Bronchial epithelial cell (primary cell): Measurements from ENCODE around the gene KATNAL1. TPM values are rescaled to one million over a fixed set of nuclear protein-coding genes. Genes with fewer than 3 reads are reported as not detected.
A peak's percentile ranks its signal among the peaks of the same experiment; 100 is the strongest.

Source experiments
- DNase-seq: peaks from one replicate; pipeline ENCODE4 v3.0.0-alpha.2; 2010; ENCODE audit warnings: low read depth
- FAIRE-seq: peaks from 2 replicates; lab custom pipeline; 2011; peaks lifted over from hg19 to GRCh38; lab: Jason Lieb, UNC
- H3K27me3 ChIP-seq: 2 replicates; pipeline ENCODE4 v1.5.1; 2011; ENCODE audit warnings: low read length; ENCODE audit not compliant: control insufficient read depth, insufficient read depth
- H3K36me3 ChIP-seq: 2 replicates; pipeline ENCODE4 v1.5.1; 2011; ENCODE audit warnings: low read length; ENCODE audit not compliant: control insufficient read depth, insufficient read depth
- H3K4me3 ChIP-seq: 2 replicates; pipeline ENCODE4 v1.5.1; 2011; ENCODE audit warnings: mild to moderate bottlenecking, low read depth, low read length, control low read depth
- total RNA-seq: library from RNA; depleted of rRNA; stranded (reverse); fragments of >200 nt; gene quantifications from 2 replicates; pipeline ENCODE4 v1.2.1, GENCODE V29; 2014
- TF ChIP-seq, protein P1 (sequence below): IDR thresholded peaks from 2 replicates; pipeline ENCODE4 v1.5.1; 2011; ENCODE audit warnings: mild to moderate bottlenecking, moderate library complexity, low read length, control low read depth, inconsistent platforms; ENCODE audit not compliant: insufficient read depth, severe bottlenecking

The KATNAL1 gene
- total RNA-seq, 1 donor from 2014 or later = 5.5 TPM

DNA sequence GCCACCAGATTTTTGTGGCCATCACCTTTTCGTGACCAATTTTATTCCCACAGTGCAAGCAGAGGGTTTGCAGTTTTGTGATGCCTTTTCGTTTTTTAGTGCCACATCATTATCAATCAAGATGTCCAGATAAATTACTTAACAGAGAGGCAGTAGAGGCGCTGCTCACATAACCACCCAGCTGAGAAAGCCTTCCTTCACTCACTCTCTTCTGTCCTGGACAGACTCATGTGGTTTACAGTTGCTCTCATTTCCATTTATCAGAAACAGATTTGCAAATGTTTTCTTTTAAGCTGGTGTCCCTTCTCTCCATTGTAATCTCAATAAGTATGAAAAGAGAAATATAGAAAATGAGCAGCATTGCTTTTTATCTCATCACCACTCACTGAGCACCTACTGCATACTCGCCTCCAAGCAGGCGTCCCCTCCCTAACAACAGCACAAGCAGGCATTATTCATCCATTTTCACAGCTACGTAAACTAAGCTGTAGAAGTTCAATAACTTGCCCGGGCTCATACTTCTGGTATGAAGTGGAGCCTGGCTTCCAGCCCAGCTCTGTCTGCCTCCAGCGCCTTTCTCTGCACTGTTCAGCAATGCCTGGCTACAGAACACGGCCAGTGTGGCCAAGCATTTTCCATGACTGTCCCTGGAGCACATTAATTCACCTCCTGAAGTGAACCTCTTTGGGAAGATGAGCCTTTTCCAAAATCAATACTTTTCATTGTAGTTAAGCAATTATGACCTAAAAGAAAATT, 34.6 kb upstream of the KATNAL1 start:
- TF ChIP-seq, protein P1, sequence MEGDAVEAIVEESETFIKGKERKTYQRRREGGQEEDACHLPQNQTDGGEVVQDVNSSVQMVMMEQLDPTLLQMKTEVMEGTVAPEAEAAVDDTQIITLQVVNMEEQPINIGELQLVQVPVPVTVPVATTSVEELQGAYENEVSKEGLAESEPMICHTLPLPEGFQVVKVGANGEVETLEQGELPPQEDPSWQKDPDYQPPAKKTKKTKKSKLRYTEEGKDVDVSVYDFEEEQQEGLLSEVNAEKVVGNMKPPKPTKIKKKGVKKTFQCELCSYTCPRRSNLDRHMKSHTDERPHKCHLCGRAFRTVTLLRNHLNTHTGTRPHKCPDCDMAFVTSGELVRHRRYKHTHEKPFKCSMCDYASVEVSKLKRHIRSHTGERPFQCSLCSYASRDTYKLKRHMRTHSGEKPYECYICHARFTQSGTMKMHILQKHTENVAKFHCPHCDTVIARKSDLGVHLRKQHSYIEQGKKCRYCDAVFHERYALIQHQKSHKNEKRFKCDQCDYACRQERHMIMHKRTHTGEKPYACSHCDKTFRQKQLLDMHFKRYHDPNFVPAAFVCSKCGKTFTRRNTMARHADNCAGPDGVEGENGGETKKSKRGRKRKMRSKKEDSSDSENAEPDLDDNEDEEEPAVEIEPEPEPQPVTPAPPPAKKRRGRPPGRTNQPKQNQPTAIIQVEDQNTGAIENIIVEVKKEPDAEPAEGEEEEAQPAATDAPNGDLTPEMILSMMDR = no peak
- FAIRE-seq (no peak), DNase-seq (peak; percentile 94)
- Histone ChIP-seq H3K36me3 (no peaks in the 10 kb centered on the region), H3K27me3 (no peaks in the 10 kb centered on the region), H3K4me3 (no peak overlapping the region)

DNA sequence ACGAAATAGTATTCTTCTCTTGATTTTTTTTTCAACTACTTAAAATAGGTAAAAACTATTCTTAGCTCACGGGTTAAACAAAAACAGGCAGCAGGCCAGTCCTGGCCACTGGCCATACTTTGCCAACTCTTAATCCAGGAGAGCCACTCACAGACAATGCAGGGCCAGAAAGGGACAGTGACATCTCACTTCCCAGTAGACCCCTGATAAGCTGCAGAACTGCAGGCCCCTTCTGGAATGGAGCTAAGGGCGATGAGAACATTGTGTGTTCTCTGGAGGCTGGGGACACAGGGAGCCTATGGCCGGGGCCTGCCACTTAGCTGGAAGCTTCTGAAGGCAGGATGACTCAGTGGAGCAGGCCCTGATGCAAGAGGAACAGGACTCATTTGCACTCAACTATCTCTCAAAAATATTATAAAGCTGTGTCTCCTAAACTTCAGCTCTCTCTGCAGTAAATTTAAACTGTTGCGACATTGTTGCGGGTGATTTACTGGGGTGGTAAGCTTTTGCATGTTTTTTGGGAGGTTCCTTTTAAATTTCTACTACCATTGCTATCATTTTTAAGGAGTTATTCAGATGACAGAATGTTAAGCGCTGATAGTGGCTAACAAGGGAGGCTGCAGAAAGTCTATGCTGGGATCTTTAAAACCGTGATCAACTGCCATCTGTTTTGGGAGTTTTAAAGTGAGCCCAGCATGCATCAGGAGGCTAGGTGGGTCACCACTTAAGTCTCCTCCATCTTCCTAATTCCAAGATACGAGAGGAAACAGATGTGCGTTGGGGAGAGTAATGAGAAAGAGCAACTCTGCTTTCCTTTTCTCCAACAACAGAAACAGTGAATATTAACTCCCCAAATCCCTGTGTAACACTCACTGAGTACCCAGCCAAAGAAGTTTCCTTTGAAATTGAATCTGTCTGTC, 33.2 kb upstream of the KATNAL1 start:
- FAIRE-seq = no peak

DNA sequence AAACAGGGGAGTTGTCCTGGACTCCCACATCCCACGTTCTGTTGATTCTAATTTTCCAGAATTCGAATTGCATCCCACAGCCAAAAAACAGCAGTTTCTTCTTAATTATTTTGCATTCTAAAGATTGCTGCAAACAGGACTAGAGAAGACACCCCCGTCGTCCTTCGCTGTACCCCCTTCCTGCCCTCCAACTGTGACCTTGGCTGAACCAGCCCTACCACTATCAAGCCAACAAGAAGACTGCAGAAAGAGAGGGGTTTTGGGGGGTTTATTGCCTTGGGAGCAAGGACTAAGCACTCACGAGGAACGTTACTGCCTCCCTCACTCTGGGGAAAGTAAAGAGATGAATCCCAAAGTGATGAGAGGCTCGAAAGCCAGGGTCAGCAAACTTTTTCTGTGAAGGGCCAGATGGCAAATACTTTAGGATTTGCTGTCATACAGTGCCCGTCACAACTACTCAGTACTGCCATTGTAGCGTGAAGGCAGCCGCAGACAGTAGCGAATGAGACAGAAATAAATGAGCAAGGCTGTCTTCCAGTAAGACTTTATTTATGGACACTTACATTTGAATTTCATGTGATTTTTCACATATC, 32.5 kb upstream of the KATNAL1 start:
- no peaks in the 10 kb centered on the region for H3K27me3 ChIP-seq
- no peak overlapping the region for H3K4me3 ChIP-seq
- H3K36me3 ChIP-seq = no peaks in the 10 kb centered on the region
- TF ChIP-seq, protein P1 = no peak
- DNase-seq (no peak), FAIRE-seq (no peak)

More for the DNA sequence above, 33.2 kb upstream of the KATNAL1 start:
- no peaks in the 10 kb centered on the region for H3K36me3 ChIP-seq
- H3K4me3 ChIP-seq = no peak overlapping the region
- no peaks in the 10 kb centered on the region for H3K27me3 ChIP-seq
- TF ChIP-seq, protein P1 = no peak
- DNase-seq = peak; percentile 75

DNA sequence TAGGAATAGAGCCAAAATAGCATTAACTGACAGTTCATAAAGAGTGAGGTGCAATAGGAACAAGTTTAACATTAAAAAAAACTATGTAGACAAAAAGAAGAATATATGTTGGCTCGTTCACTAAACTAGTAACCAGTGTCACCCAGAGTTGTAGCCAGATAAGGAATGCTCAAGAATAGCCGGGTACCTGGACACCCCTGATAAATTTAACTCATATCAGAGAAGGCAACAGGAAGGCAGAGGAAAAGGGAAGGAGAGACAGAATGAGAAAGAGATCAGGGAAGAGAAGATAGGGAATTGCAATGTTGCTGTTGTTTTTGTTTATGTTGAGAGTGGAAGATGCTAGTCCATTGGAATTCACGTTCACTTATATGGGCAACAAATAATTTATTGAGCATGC, 31.6 kb upstream of the KATNAL1 start:
- TF ChIP-seq, protein P1 = no peak
- no peak for FAIRE-seq
- no peak for DNase-seq
- no peaks in the 10 kb centered on the region for H3K36me3 ChIP-seq
- H3K4me3 ChIP-seq = no peak overlapping the region
- H3K27me3 ChIP-seq = no peaks in the 10 kb centered on the region

DNA sequence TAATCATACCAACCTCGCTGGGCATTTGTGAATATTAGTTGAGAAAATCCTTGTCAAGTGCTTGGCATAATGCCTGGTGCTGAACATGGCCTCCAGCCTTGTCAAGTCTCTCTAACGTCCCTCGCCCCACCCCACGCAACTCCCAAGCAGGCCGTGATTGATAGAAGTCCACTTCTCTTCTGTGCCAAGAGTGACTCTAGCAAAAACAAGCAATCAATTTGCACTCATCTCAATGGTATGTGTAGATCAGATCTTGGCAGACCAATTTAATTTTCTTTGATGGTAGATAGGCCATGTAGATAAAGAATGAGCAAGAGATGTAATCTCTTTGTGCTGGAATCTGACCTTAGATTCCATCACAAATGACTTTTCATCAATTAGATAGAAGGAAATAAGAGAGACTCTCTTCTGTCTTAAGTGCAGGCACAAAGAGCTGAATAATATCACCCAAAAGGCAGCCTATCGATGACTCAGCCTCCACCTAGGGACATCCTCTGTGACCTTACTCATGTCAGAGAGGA, 31.0 kb upstream of the KATNAL1 start:
- no peaks in the 10 kb centered on the region for H3K36me3 ChIP-seq
- FAIRE-seq (no peak), DNase-seq (peak; percentile 30)
- no peak overlapping the region for H3K4me3 ChIP-seq
- TF ChIP-seq, protein P1 = no peak
- H3K27me3 ChIP-seq = no peaks in the 10 kb centered on the region
